ENCODE results near the gene PCLO. TPM values are rescaled to one million over a fixed set of nuclear protein-coding genes. Genes with fewer than 3 reads are reported as not detected.
"Not testable (repeated sequence)": the region's sequence is repeated elsewhere in the genome, so short reads cannot be mapped to it uniquely, and the experiment has no call there.

The PCLO gene
- total and polyA plus RNA-seq, 7 experiments from 2014 or later = under 0.01 to 0.10 TPM; not detected in 5

GRCh38 chr7:83096065-83096580 lies 66.6 kb downstream of the PCLO start:
- Histone ChIP-seq H3K4me3 (ENCODE audit: low read length) (no peak overlapping the region), H3K4me1 (ENCODE audit: control insufficient read depth in 2 of 2, insufficient read depth in 2 of 2, low read length in 2 of 2) (no peaks in the 10 kb centered on the region), H3K36me3 (ENCODE audit: control insufficient read depth in 2 of 3, insufficient read depth in 3 of 3, low read length in 3 of 3) (no peaks in the 10 kb centered on the region), H3K27me3 (ENCODE audit: control insufficient read depth in 2 of 2, insufficient read depth in 2 of 2, low read length in 2 of 2) (no peaks in the 10 kb centered on the region), H3K27ac (ENCODE audit: low read depth, low read length) (no peak overlapping the region), H3K9me3 (ENCODE audit: control insufficient read depth in 2 of 3, low read length in 3 of 3) (no peaks in the 10 kb centered on the region)
- DNase-seq (no peak), ATAC-seq (no peak)
- intact Hi-C loops (cut with micrococcal nuclease) = no loop called here
- Mint-ChIP-seq H3K9me3 (peaks cover 0 to 11% (median 1%) of the 10 kb centered on the region in 11 donors), H3K4me1 (no peaks in the 10 kb centered on the region), H3K27me3 (no peaks in the 10 kb centered on the region), H3K27ac (no peak overlapping the region), H3K36me3 (no peaks in the 10 kb centered on the region), H3K4me3 (no peak overlapping the region)
- ChIA-PET CTCF (no interaction called here), POLR2A (no interaction called here)

DNA sequence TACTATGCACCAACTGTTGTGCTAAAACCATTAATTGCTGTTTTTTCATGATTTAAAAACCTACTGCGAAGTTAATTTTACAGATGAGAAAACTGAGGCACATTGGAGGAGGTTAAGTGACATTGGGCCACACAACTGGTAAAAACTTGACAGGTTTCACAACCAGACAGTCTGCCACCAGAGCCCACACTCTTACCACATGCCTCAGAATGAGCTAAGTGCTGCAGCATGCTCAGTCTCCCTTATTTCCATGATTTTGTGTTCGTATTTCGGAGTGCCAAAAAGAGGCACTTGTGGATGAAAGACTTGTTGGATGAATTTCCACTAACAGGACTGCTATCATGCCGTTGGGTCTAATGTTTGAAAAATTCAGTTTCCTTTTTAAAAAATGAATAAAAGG lies 77.4 kb downstream of the PCLO start:
- no peak overlapping the region for H3K4me3 Mint-ChIP-seq
- H3K27me3 ChIP-seq (ENCODE audit: control insufficient read depth in 2 of 2, insufficient read depth in 2 of 2, low read length in 2 of 2) = no peaks in the 10 kb centered on the region
- H3K36me3 Mint-ChIP-seq = no peaks in the 10 kb centered on the region
- no peak for ATAC-seq
- intact Hi-C loops (cut with micrococcal nuclease) = no loop called here
- no peaks in the 10 kb centered on the region for H3K36me3 ChIP-seq (ENCODE audit: control insufficient read depth in 2 of 3, insufficient read depth in 3 of 3, low read length in 3 of 3)
- no peak overlapping the region for H3K27ac ChIP-seq (ENCODE audit: low read depth, low read length)
- H3K4me3 ChIP-seq (ENCODE audit: low read length) = no peak overlapping the region
- no peaks in the 10 kb centered on the region for H3K4me1 ChIP-seq (ENCODE audit: control insufficient read depth in 2 of 2, insufficient read depth in 2 of 2, low read length in 2 of 2)
- CTCF ChIA-PET = no interaction called here
- peaks cover 0 to 8% (median 2%) of the 10 kb centered on the region in 11 donors for H3K9me3 Mint-ChIP-seq
- no peak overlapping the region for H3K27ac Mint-ChIP-seq
- H3K4me1 Mint-ChIP-seq = no peaks in the 10 kb centered on the region
- H3K9me3 ChIP-seq (ENCODE audit: control insufficient read depth in 2 of 3, low read length in 3 of 3) = no peaks in the 10 kb centered on the region
- H3K27me3 Mint-ChIP-seq = no peaks in the 10 kb centered on the region
- POLR2A ChIA-PET = no interaction called here
- no peak for DNase-seq

DNA sequence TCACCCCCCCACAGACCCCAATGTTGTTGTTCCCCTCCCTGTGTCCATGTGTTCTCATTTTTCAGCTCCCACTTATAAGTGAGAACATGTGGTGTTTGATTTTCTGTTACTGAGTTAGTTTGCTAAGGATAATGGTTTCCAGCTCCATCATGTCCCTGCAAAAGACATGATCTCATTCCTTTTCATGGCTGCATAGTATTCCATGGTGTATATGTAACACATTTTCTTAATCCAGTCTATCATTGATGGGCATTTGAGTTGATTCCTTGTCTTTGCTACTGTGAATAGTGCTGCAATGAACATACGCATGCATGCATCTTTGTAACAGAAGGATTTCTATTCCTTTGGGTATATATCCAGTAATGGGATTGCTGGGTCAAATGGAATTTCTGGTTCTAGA lies 82.8 kb downstream of the PCLO start:
- H3K27ac Mint-ChIP-seq; DNase-seq; H3K9me3 Mint-ChIP-seq; intact Hi-C loops (cut with micrococcal nuclease); H3K27ac ChIP-seq (ENCODE audit: low read depth, low read length); H3K36me3 Mint-ChIP-seq; H3K4me3 ChIP-seq (ENCODE audit: low read length); ATAC-seq; POLR2A ChIA-PET; H3K36me3 ChIP-seq (ENCODE audit: control insufficient read depth in 2 of 3, insufficient read depth in 3 of 3, low read length in 3 of 3); H3K4me3 Mint-ChIP-seq; CTCF ChIA-PET; H3K27me3 Mint-ChIP-seq; H3K4me1 Mint-ChIP-seq; H3K27me3 ChIP-seq (ENCODE audit: control insufficient read depth in 2 of 2, insufficient read depth in 2 of 2, low read length in 2 of 2); H3K9me3 ChIP-seq (ENCODE audit: control insufficient read depth in 2 of 3, low read length in 3 of 3); H3K4me1 ChIP-seq (ENCODE audit: control insufficient read depth in 2 of 2, insufficient read depth in 2 of 2, low read length in 2 of 2): not testable (repeated sequence)

DNA sequence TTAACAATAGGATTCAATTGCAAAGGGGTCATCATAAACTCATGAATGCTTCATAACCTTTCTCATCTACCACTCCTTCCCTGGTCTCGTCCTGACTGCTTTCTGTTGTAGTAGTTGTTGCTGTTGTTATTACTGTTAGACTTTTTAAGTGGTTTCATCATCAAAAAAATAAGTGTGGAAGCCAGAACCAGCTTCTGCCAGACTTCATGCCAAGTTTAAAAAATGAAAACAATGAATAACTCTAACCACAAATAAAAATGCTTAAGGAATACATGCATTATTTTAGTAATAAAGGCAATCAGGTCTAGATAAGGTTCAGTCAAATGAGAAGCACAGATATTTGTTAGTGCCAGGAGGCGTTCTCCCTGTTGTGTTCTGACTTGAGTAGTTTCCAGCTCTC lies 85.4 kb downstream of the PCLO start:
- no peaks in the 10 kb centered on the region for H3K36me3 ChIP-seq (ENCODE audit: control insufficient read depth in 2 of 3, insufficient read depth in 3 of 3, low read length in 3 of 3)
- DNase-seq = no peak
- no peaks in the 10 kb centered on the region for H3K4me1 Mint-ChIP-seq
- H3K27ac ChIP-seq (ENCODE audit: low read depth, low read length) = no peak overlapping the region
- H3K27ac Mint-ChIP-seq = no peak overlapping the region
- H3K36me3 Mint-ChIP-seq = no peaks in the 10 kb centered on the region
- H3K4me3 Mint-ChIP-seq = no peak overlapping the region
- no peak for ATAC-seq
- CTCF ChIA-PET = no interaction called here
- H3K4me1 ChIP-seq (ENCODE audit: control insufficient read depth in 2 of 2, insufficient read depth in 2 of 2, low read length in 2 of 2) = no peaks in the 10 kb centered on the region
- intact Hi-C loops (cut with micrococcal nuclease) = no loop called here
- no peaks in the 10 kb centered on the region for H3K9me3 ChIP-seq (ENCODE audit: control insufficient read depth in 2 of 3, low read length in 3 of 3)
- peaks cover 0 to 8% (median 0%) of the 10 kb centered on the region in 11 donors for H3K9me3 Mint-ChIP-seq
- no peaks in the 10 kb centered on the region for H3K27me3 ChIP-seq (ENCODE audit: control insufficient read depth in 2 of 2, insufficient read depth in 2 of 2, low read length in 2 of 2)
- H3K4me3 ChIP-seq (ENCODE audit: low read length) = no peak overlapping the region
- POLR2A ChIA-PET = no interaction called here
- no peaks in the 10 kb centered on the region for H3K27me3 Mint-ChIP-seq

- ATAC-seq (no peak), DNase-seq (no peak)
- no peak overlapping the region for H3K27ac Mint-ChIP-seq
- H3K9me3 Mint-ChIP-seq = peaks cover 0 to 9% (median 0%) of the 10 kb centered on the region in 11 donors
- intact Hi-C loops (cut with micrococcal nuclease) = no loop called here
- H3K27me3 ChIP-seq (ENCODE audit: control insufficient read depth in 2 of 2, insufficient read depth in 2 of 2, low read length in 2 of 2) = no peaks in the 10 kb centered on the region
- H3K4me3 Mint-ChIP-seq = no peak overlapping the region
- no peak overlapping the region for H3K27ac ChIP-seq (ENCODE audit: low read depth, low read length)
- no peaks in the 10 kb centered on the region for H3K36me3 ChIP-seq (ENCODE audit: control insufficient read depth in 2 of 3, insufficient read depth in 3 of 3, low read length in 3 of 3)
- POLR2A ChIA-PET = no interaction called here
- CTCF ChIA-PET = no interaction called here
- no peaks in the 10 kb centered on the region for H3K4me1 Mint-ChIP-seq
- H3K9me3 ChIP-seq (ENCODE audit: control insufficient read depth in 2 of 3, low read length in 3 of 3) = no peaks in the 10 kb centered on the region
- H3K4me1 ChIP-seq (ENCODE audit: control insufficient read depth in 2 of 2, insufficient read depth in 2 of 2, low read length in 2 of 2) = no peaks in the 10 kb centered on the region
- no peak overlapping the region for H3K4me3 ChIP-seq (ENCODE audit: low read length)
- no peaks in the 10 kb centered on the region for H3K36me3 Mint-ChIP-seq
- H3K27me3 Mint-ChIP-seq = no peaks in the 10 kb centered on the region
Observed at GRCh38 chr7:83072576-83073517, 89.8 kb downstream of the PCLO start.

DNA sequence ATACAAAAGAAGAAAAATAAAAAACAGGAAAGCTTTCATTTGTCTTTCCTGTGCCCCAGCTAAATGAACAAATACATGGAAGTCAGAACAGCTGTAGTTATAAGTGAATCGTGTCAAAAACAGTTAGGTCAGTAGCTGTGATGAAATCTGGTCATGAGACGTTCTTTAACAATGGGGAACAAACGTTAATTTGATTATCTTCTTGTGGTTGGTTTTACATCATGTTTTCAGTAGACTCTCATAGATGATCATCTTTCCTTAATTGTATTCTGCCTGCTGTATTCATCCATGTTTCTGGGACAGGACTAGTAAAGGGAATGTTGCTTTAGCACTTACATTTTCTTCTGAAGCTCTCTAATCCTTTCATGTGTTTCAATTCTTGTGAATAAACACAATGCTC lies 97.0 kb downstream of the PCLO start:
- Histone ChIP-seq H3K4me1 (ENCODE audit: control insufficient read depth in 2 of 2, insufficient read depth in 2 of 2, low read length in 2 of 2) (no peaks in the 10 kb centered on the region), H3K4me3 (ENCODE audit: low read length) (no peak overlapping the region), H3K9me3 (ENCODE audit: control insufficient read depth in 2 of 3, low read length in 3 of 3) (no peaks in the 10 kb centered on the region), H3K27me3 (ENCODE audit: control insufficient read depth in 2 of 2, insufficient read depth in 2 of 2, low read length in 2 of 2) (no peaks in the 10 kb centered on the region), H3K27ac (ENCODE audit: low read depth, low read length) (no peak overlapping the region), H3K36me3 (ENCODE audit: control insufficient read depth in 2 of 3, insufficient read depth in 3 of 3, low read length in 3 of 3) (no peaks in the 10 kb centered on the region)
- Mint-ChIP-seq H3K4me3 (no peak overlapping the region), H3K4me1 (no peaks in the 10 kb centered on the region), H3K9me3 (peaks cover 0 to 15% (median 3%) of the 10 kb centered on the region in 11 donors), H3K27me3 (no peaks in the 10 kb centered on the region), H3K27ac (no peak overlapping the region), H3K36me3 (no peaks in the 10 kb centered on the region)
- intact Hi-C loops (cut with micrococcal nuclease) = loop anchor here in 1 of 2 donors (2.0 kb wide), 1 partner anchor 21 kb away; no protein-coding TSS in a partner anchor
- POLR2A ChIA-PET = no interaction called here
- DNase-seq = no peak
- no peak for ATAC-seq
- CTCF ChIA-PET = no interaction called here

- no peak for ATAC-seq
- H3K4me1 Mint-ChIP-seq = no peaks in the 10 kb centered on the region
- H3K27ac Mint-ChIP-seq = no peak overlapping the region
- H3K27me3 Mint-ChIP-seq = no peaks in the 10 kb centered on the region
- Histone ChIP-seq H3K4me1 (ENCODE audit: control insufficient read depth in 2 of 2, insufficient read depth in 2 of 2, low read length in 2 of 2) (no peaks in the 10 kb centered on the region), H3K27me3 (ENCODE audit: control insufficient read depth in 2 of 2, insufficient read depth in 2 of 2, low read length in 2 of 2) (no peaks in the 10 kb centered on the region), H3K4me3 (ENCODE audit: low read length) (no peak overlapping the region), H3K36me3 (ENCODE audit: control insufficient read depth in 2 of 3, insufficient read depth in 3 of 3, low read length in 3 of 3) (no peaks in the 10 kb centered on the region), H3K27ac (ENCODE audit: low read depth, low read length) (no peak overlapping the region), H3K9me3 (ENCODE audit: control insufficient read depth in 2 of 3, low read length in 3 of 3) (no peaks in the 10 kb centered on the region)
- H3K36me3 Mint-ChIP-seq = no peaks in the 10 kb centered on the region
- H3K9me3 Mint-ChIP-seq = peaks cover 0 to 9% (median 0%) of the 10 kb centered on the region in 11 donors
- intact Hi-C loops (cut with micrococcal nuclease) = no loop called here
- CTCF ChIA-PET = no interaction called here
- no peak for DNase-seq
- POLR2A ChIA-PET = no interaction called here
- no peak overlapping the region for H3K4me3 Mint-ChIP-seq
Observed at GRCh38 chr7:83060218-83060617, 102.5 kb downstream of the PCLO start.
